Naive thymus-derived CD8-positive, alpha-beta T cell (primary cell): ENCODE measurements around the gene REC8. TPM values are rescaled to one million over a fixed set of nuclear protein-coding genes. Genes with fewer than 3 reads are reported as not detected.

Experiments
- ATAC-seq, 2 donors: fragments of 150-1000 bp; cut with Tn5 transposase in 1 of 2; sonication (Bioruptor Pico), chemical (Tn5 transposase) in 1 of 2; 1 replicate in 1 of 2; 2 replicates in 1 of 2; pipeline ENCODE4 v1.10.0; 2021; ENCODE audit warnings: mild to moderate bottlenecking in 2 of 2, moderate library complexity in 2 of 2
- POLR2A ChIA-PET: fragments of 350-600 bp; sonication (Branson Sonifier 250); formaldehyde crosslinking; loops from one replicate; lab custom pipeline; 2021; ENCODE audit warnings: antibody characterized with exemption; lab: Charles Lee
- DNase-seq, 10 donors: peaks; one replicate each; pipeline versions ENCODE4 v3.0.0 to v3.0.0-alpha.2; 2020 to 2022
- H3K27ac Mint-ChIP-seq, 10 donors: one replicate each; pipeline ENCODE4 v1.8.0; 2020 to 2022; ENCODE audit warnings: mild to moderate bottlenecking in 10 of 10, mixed read lengths in 10 of 10, moderate library complexity in 4 of 10, inconsistent platforms in 1 of 10
- H3K27me3 Mint-ChIP-seq, 5 donors: one replicate each; pipeline ENCODE4 v1.8.0; 2021 to 2022; ENCODE audit warnings: mixed read lengths in 5 of 5
- H3K36me3 Mint-ChIP-seq, 3 donors: one replicate each; pipeline ENCODE4 v1.8.0; 2020 to 2022; ENCODE audit warnings: mixed read lengths in 3 of 3, mild to moderate bottlenecking in 2 of 3, inconsistent platforms in 1 of 3
- H3K4me1 Mint-ChIP-seq, 4 donors: one replicate each; pipeline ENCODE4 v1.8.0; 2021 to 2022; ENCODE audit warnings: mixed read lengths in 4 of 4
- H3K4me3 Mint-ChIP-seq, 10 donors: one replicate each; pipeline ENCODE4 v1.8.0; 2020 to 2022; ENCODE audit warnings: mild to moderate bottlenecking in 10 of 10, mixed read lengths in 10 of 10, moderate library complexity in 6 of 10, inconsistent platforms in 1 of 10
- H3K9me3 Mint-ChIP-seq, 9 donors: one replicate each; pipeline ENCODE4 v1.8.0; 2020 to 2022; ENCODE audit warnings: mixed read lengths in 9 of 9, mild to moderate bottlenecking in 3 of 9, inconsistent platforms in 1 of 9, moderate library complexity in 1 of 9
- microRNA-seq: library from miRNA; unstranded; fragments of <30 nt; microRNA quantifications from one replicate; pipeline ENCODE4 v1.2.0, GENCODE V29; 2022; ENCODE audit warnings: borderline microRNAs expressed
- polyA plus RNA-seq, 3 donors: library from polyadenylated mRNA; unstranded; fragments of 300-500 nt; fragmentation: Illumina TruSeq; gene quantifications; one replicate each; pipeline ENCODE4 v1.2.3, GENCODE V29; 2021
- total RNA-seq, 8 experiments: library from RNA in 2 of 8; stranded (reverse) in 2 of 8; gene quantifications; one replicate each; pipeline ENCODE4 v1.2.3 and lab custom pipeline; 2021 to 2026

The REC8 gene
- total and polyA plus RNA-seq, 5 experiments from 2014 or later: 11.1 to 39.2 (median 11.6) TPM

- Mint-ChIP-seq H3K27me3 (no peaks in the 10 kb centered on the region), H3K4me3 (no peak overlapping the region), H3K4me1 (peaks cover 3 to 47% (median 36%) of the 10 kb centered on the region in 4 donors), H3K9me3 (no peaks in the 10 kb centered on the region), H3K36me3 (peaks cover 0 to 32% (median 4%) of the 10 kb centered on the region in 3 donors), H3K27ac (peak overlapping the region in 1 of 10 donors; percentile 57)
- POLR2A ChIA-PET: no interaction called here
- no peak for DNase-seq
- ATAC-seq: no peak
Observed at GRCh38 chr14:24226473-24226872, 54.6 kb downstream of the REC8 start.

- peak overlapping the region in 5 of 10 donors; percentile 21 to 49 (median 35) for H3K27ac Mint-ChIP-seq
- DNase-seq: no peak
- POLR2A ChIA-PET: interaction anchor here (0.7 to 1.0 kb wide), 2 partner anchors 13 to 208 kb away, joined by 5 read pairs; partner anchors contain the start of gene MDP1
- H3K9me3 Mint-ChIP-seq: no peaks in the 10 kb centered on the region
- no peak overlapping the region for H3K4me3 Mint-ChIP-seq
- ATAC-seq: no peak
- peaks cover 7 to 60% (median 47%) of the 10 kb centered on the region in 4 donors for H3K4me1 Mint-ChIP-seq
- no peaks in the 10 kb centered on the region for H3K27me3 Mint-ChIP-seq
- peaks cover 0 to 32% (median 4%) of the 10 kb centered on the region in 3 donors for H3K36me3 Mint-ChIP-seq
Observed at GRCh38 chr14:24228902-24229301, 57.0 kb downstream of the REC8 start.

Small RNA genes lying within 50 kb of the gene (microRNA-seq; reads per million reads assigned to microRNA genes)
- not detected for gene MIR7703

Other genes starting within 250 kb of the REC8 start
Only the 30 nearest of the 32 such genes appear.
- 10 to 100 TPM; 15.1 to 17.3 TPM for gene DHRS4L2, start 183.2 kb upstream of the REC8 start, total RNA-seq
- 10 to 100 TPM; 10.9 to 24.0 (median 21.2) TPM for gene DHRS4L2, start 183.2 kb upstream of the REC8 start, polyA plus RNA-seq
- under 1 TPM in 1 of 2 experiments, not detected in 1; 0.16 TPM for gene CARMIL3, start 120.1 kb upstream of the REC8 start, total RNA-seq
- under 1 TPM in 1 of 3 donors, not detected in 2; 0.03 TPM for gene CARMIL3, start 120.1 kb upstream of the REC8 start, polyA plus RNA-seq
- not detected for gene CPNE6, start 100.5 kb upstream of the REC8 start, total RNA-seq
- gene CPNE6, start 100.5 kb upstream of the REC8 start, polyA plus RNA-seq: not detected
- gene PCK2, start 77.8 kb upstream of the REC8 start, total RNA-seq: 10 to 100 TPM; 16.5 to 17.4 TPM
- gene PCK2, start 77.8 kb upstream of the REC8 start, polyA plus RNA-seq: 10 to 100 TPM in 2 of 3 donors, 1 to 10 TPM in 1; 8.6 to 11.6 (median 11.3) TPM
- 10 to 100 TPM; 74.1 to 77.1 TPM for gene DCAF11, start 57.3 kb upstream of the REC8 start, total RNA-seq
- gene DCAF11, start 57.3 kb upstream of the REC8 start, polyA plus RNA-seq: 10 to 100 TPM; 68.0 to 83.8 (median 71.9) TPM
- 1 to 10 TPM; 2.7 to 3.4 TPM for gene NRL, start 57.1 kb upstream of the REC8 start, total RNA-seq
- 1 to 10 TPM; 3.0 to 3.5 (median 3.1) TPM for gene NRL, start 57.1 kb upstream of the REC8 start, polyA plus RNA-seq
- 1 to 10 TPM; 1.9 to 2.2 TPM for gene FITM1, start 41.4 kb upstream of the REC8 start, total RNA-seq
- under 1 TPM; 0.52 to 0.60 (median 0.52) TPM for gene FITM1, start 41.4 kb upstream of the REC8 start, polyA plus RNA-seq
- 100 to 1,000 TPM; 202 to 203 TPM for gene PSME1, start 35.9 kb upstream of the REC8 start, total RNA-seq
- gene PSME1, start 35.9 kb upstream of the REC8 start, polyA plus RNA-seq: 100 to 1,000 TPM; 681 to 767 (median 753) TPM
- gene EMC9, start 30.5 kb upstream of the REC8 start, total RNA-seq: 10 to 100 TPM; 16.6 to 18.1 TPM
- gene EMC9, start 30.5 kb upstream of the REC8 start, polyA plus RNA-seq: 1 to 10 TPM; 7.5 to 9.4 (median 8.4) TPM
- gene PSME2, start 25.5 kb upstream of the REC8 start, total RNA-seq: 100 to 1,000 TPM; 129 to 140 TPM
- 100 to 1,000 TPM; 402 to 471 (median 463) TPM for gene PSME2, start 25.5 kb upstream of the REC8 start, polyA plus RNA-seq
- gene RNF31, start 24.6 kb upstream of the REC8 start, total RNA-seq: 10 to 100 TPM; 85.7 to 91.4 TPM
- 10 to 100 TPM; 34.1 to 45.3 (median 37.6) TPM for gene RNF31, start 24.6 kb upstream of the REC8 start, polyA plus RNA-seq
- 100 to 1,000 TPM; 109 to 116 TPM for gene IRF9, start 10.8 kb upstream of the REC8 start, total RNA-seq
- 10 to 100 TPM; 46.6 to 68.6 (median 51.3) TPM for gene IRF9, start 10.8 kb upstream of the REC8 start, polyA plus RNA-seq
- 10 to 100 TPM; 24.4 to 24.8 TPM for gene IPO4, start 16.7 kb downstream of the REC8 start, total RNA-seq
- 10 to 100 TPM; 20.2 to 27.5 (median 21.1) TPM for gene IPO4, start 16.7 kb downstream of the REC8 start, polyA plus RNA-seq
- 10 to 100 TPM; 19.4 to 22.1 TPM for gene TM9SF1, start 23.4 kb downstream of the REC8 start, total RNA-seq
- gene TM9SF1, start 23.4 kb downstream of the REC8 start, polyA plus RNA-seq: 10 to 100 TPM; 23.1 to 29.8 (median 29.1) TPM
- 1 to 10 TPM in 1 of 2 experiments, under 1 TPM in 1; 0.30 to 1.1 TPM for gene TSSK4, start 33.6 kb downstream of the REC8 start, total RNA-seq
- gene TSSK4, start 33.6 kb downstream of the REC8 start, polyA plus RNA-seq: under 1 TPM; 0.79 to 0.95 (median 0.87) TPM
- gene CHMP4A, start 41.4 kb downstream of the REC8 start, total RNA-seq: 100 to 1,000 TPM in 1 of 2 experiments, 10 to 100 TPM in 1; 99.4 to 107 TPM
- 100 to 1,000 TPM; 133 to 144 (median 143) TPM for gene CHMP4A, start 41.4 kb downstream of the REC8 start, polyA plus RNA-seq
- gene MDP1, start 44.0 kb downstream of the REC8 start, total RNA-seq: 10 to 100 TPM; 13.7 to 15.3 TPM
- 10 to 100 TPM; 33.8 to 39.1 (median 34.5) TPM for gene MDP1, start 44.0 kb downstream of the REC8 start, polyA plus RNA-seq
- 100 to 1,000 TPM in 1 of 2 experiments, 10 to 100 TPM in 1; 96.8 to 107 TPM for gene NEDD8, start 60.3 kb downstream of the REC8 start, total RNA-seq
- 100 to 1,000 TPM; 302 to 320 (median 319) TPM for gene NEDD8, start 60.3 kb downstream of the REC8 start, polyA plus RNA-seq
- 10 to 100 TPM; 76.4 to 78.6 TPM for gene GMPR2, start 60.8 kb downstream of the REC8 start, total RNA-seq
- gene GMPR2, start 60.8 kb downstream of the REC8 start, polyA plus RNA-seq: 100 to 1,000 TPM in 1 of 3 donors, 10 to 100 TPM in 2; 79.7 to 111 (median 85.4) TPM
- 100 to 1,000 TPM; 125 to 136 TPM for gene TINF2, start 70.5 kb downstream of the REC8 start, total RNA-seq
- 100 to 1,000 TPM; 116 to 154 (median 150) TPM for gene TINF2, start 70.5 kb downstream of the REC8 start, polyA plus RNA-seq
- 1 to 10 TPM; 6.5 to 6.9 TPM for gene TGM1, start 91.1 kb downstream of the REC8 start, total RNA-seq
- gene TGM1, start 91.1 kb downstream of the REC8 start, polyA plus RNA-seq: under 1 TPM in 1 of 3 donors, not detected in 2; 0.13 TPM
- 10 to 100 TPM; 43.3 to 46.5 TPM for gene RABGGTA, start 99.5 kb downstream of the REC8 start, total RNA-seq
- 10 to 100 TPM; 12.7 to 22.1 (median 20.4) TPM for gene RABGGTA, start 99.5 kb downstream of the REC8 start, polyA plus RNA-seq
- gene DHRS1, start 127.7 kb downstream of the REC8 start, total RNA-seq: 10 to 100 TPM; 27.5 to 34.2 TPM
- gene DHRS1, start 127.7 kb downstream of the REC8 start, polyA plus RNA-seq: 10 to 100 TPM; 19.6 to 22.4 (median 20.8) TPM
- 10 to 100 TPM; 21.8 to 25.8 TPM for gene NOP9, start 127.8 kb downstream of the REC8 start, total RNA-seq
- gene NOP9, start 127.8 kb downstream of the REC8 start, polyA plus RNA-seq: 1 to 10 TPM; 1.3 to 2.2 (median 1.6) TPM
- gene CIDEB, start 135.9 kb downstream of the REC8 start, total RNA-seq: 10 to 100 TPM; 12.2 to 15.5 TPM
- 10 to 100 TPM in 2 of 3 donors, 1 to 10 TPM in 1; 8.6 to 16.1 (median 13.2) TPM for gene CIDEB, start 135.9 kb downstream of the REC8 start, polyA plus RNA-seq
- 10 to 100 TPM; 12.5 to 13.0 TPM for gene LTB4R2, start 138.1 kb downstream of the REC8 start, total RNA-seq
- 1 to 10 TPM in 2 of 3 donors, under 1 TPM in 1; 0.93 to 3.5 (median 1.5) TPM for gene LTB4R2, start 138.1 kb downstream of the REC8 start, polyA plus RNA-seq
- 10 to 100 TPM in 1 of 2 experiments, 1 to 10 TPM in 1; 9.6 to 10.1 TPM for gene LTB4R, start 139.4 kb downstream of the REC8 start, total RNA-seq
- 1 to 10 TPM; 3.4 to 5.9 (median 4.5) TPM for gene LTB4R, start 139.4 kb downstream of the REC8 start, polyA plus RNA-seq
- 1 to 10 TPM; 3.8 to 4.7 TPM for gene ADCY4, start 163.0 kb downstream of the REC8 start, total RNA-seq
- under 1 TPM; 0.08 to 0.28 (median 0.24) TPM for gene ADCY4, start 163.0 kb downstream of the REC8 start, polyA plus RNA-seq
- 10 to 100 TPM; 32.9 to 35.8 TPM for gene RIPK3, start 167.9 kb downstream of the REC8 start, total RNA-seq
- 10 to 100 TPM in 1 of 3 donors, 1 to 10 TPM in 2; 5.3 to 11.1 (median 5.6) TPM for gene RIPK3, start 167.9 kb downstream of the REC8 start, polyA plus RNA-seq
- gene NFATC4, start 196.1 kb downstream of the REC8 start, total RNA-seq: not detected
- gene NFATC4, start 196.1 kb downstream of the REC8 start, polyA plus RNA-seq: not detected